ENCODE results near the gene ASPHD2.

GRCh38 chr22:26429458-26430286 lies 612 bp downstream of the ASPHD2 start:
- TF ChIP-seq CTCF (IDR thresholded peaks at IDR 0.05): no peak
- TF ChIP-seq EP300 (IDR thresholded peaks at IDR 0.05): no peak

All from tibial nerve (tissue), 4 donors.